ENCODE data around the gene CEP85.
"Not testable (repeated sequence)": the region's sequence is repeated elsewhere in the genome, so short reads cannot be mapped to it uniquely, and the experiment has no call there.

The CEP85 gene

DNA sequence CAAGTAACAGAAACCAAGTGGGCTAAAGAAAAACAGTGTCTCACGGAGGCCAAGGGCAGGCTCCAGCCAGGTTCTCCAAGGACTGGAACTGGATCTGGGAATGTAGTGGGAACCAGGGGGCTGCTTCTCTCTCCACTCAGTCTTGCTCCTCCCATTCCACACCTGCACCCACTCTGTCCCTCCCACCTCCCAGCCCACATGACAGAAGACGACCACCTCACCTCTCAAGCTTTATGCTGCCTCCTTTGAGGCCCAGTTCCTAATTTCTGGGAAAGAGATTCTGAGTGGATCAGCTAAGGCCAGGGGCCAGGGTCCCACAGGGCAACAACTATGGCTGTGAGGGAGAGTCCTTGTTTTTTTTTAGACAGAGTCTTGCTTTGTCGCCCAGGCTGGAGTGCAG, 18.8 kb upstream of the CEP85 start:
- no peak for DNase-seq (ENCODE audit: low read depth, low spot score)
- no peak overlapping the region for H3K4me3 ChIP-seq (ENCODE audit: low read depth, low read length)
- ChIA-PET CTCF (interaction anchor here (1.1 kb wide), 1 partner anchor 200 kb away, joined by 3 read pairs; no protein-coding TSS in a partner anchor), POLR2A (no interaction called here)
- TF ChIP-seq, protein P1, sequence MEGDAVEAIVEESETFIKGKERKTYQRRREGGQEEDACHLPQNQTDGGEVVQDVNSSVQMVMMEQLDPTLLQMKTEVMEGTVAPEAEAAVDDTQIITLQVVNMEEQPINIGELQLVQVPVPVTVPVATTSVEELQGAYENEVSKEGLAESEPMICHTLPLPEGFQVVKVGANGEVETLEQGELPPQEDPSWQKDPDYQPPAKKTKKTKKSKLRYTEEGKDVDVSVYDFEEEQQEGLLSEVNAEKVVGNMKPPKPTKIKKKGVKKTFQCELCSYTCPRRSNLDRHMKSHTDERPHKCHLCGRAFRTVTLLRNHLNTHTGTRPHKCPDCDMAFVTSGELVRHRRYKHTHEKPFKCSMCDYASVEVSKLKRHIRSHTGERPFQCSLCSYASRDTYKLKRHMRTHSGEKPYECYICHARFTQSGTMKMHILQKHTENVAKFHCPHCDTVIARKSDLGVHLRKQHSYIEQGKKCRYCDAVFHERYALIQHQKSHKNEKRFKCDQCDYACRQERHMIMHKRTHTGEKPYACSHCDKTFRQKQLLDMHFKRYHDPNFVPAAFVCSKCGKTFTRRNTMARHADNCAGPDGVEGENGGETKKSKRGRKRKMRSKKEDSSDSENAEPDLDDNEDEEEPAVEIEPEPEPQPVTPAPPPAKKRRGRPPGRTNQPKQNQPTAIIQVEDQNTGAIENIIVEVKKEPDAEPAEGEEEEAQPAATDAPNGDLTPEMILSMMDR (IDR thresholded peaks at IDR 0.05; ENCODE audit: insufficient read depth, low read length, missing control alignments) = no peak

DNA sequence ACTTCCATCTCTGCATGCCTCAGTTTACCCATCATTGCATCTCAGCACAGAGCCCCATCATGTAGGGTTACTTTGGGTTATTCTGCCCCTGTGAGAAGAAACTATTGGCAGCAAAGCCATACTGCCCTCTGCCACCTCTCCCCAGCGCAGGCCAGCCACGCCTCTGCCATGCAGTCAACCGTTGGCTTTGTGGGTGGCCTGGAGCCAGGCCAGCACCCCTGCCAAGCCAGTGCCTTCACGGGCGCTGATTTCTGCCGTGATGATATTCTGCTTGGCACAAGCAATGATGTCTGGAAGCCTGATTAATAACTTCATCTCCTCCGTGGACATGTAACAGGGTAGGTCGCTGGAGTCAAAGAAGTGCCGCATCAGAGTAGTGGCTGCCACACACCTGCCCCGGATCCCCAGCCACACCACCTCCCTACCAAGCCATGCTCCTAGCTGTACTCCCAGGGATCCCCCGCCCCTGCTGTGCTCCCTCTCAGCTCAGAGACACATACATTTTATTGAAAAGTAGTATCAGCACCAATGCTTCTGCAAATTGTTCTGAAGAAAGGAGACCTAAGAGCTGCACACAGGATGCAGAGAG, 15.0 kb upstream of the CEP85 start:
- ChIA-PET POLR2A (no interaction called here), CTCF (no interaction called here)
- H3K4me3 ChIP-seq (ENCODE audit: low read depth, low read length) = no peak overlapping the region
- no peak for DNase-seq (ENCODE audit: low read depth, low spot score)
- TF ChIP-seq, protein P1 (IDR thresholded peaks at IDR 0.05; ENCODE audit: insufficient read depth, low read length, missing control alignments) = no peak

DNA sequence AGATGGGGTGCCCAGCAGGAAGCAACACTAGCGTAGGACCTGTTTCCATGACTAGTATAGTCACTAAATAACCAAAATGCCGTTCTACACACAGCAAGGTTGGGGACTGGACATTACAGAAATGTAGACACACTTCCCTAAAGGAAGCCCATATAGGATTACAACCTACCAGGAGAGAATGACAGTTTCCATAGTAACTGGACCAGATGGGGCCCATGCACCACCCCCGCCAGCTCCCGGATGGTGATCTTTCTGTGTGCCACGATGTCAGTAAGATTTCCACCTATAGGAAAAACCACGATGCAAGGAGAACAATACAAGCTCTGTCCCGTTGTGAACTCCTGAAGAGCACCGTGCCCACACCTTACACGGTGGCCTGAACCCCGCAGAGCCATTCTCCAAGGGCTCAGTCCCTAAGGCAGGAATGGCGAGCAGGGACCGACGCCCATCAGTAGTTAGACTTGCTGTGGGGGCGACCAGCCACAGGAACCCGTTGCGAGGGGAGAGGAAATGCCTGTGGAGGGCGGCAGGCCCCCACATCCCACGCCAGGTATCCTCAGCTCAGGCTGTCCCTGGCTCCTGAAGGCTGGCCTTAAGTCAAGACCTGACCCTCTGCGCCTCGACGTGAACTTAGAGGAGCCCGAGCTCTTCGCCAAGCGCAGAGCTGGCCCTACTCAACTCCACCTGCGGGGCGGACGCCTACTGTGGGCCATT, 13.6 kb upstream of the CEP85 start:
- POLR2A ChIA-PET = no interaction called here

DNA sequence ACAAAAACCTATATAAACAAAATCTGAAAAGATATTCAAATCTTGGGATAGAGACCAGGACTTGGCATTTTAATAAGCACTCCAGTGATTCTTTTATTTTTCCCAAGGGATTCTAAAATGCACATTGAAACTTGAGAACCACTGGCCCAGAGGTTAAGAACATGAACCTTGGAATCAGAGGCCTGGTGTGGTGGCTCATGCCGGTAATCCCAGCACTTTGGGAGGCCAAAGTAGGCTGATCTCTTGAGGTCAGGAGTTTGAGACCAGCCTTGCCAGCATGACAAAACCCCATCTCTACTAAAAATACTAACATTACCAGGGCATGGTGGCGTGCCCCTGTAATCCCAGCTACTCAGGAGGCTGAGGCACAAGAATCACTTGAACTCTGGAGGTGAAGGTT, 12.9 kb upstream of the CEP85 start:
- no peak for DNase-seq (ENCODE audit: low read depth, low spot score)
- POLR2A ChIA-PET = no interaction called here
- no peak overlapping the region for H3K4me3 ChIP-seq (ENCODE audit: low read depth, low read length)
- CTCF ChIA-PET = interaction anchor here (3.7 kb wide), 1 partner anchor 11 kb away, joined by 27 read pairs; the partner anchor contains the start of gene CEP85
- TF ChIP-seq, protein P1 (IDR thresholded peaks at IDR 0.05; ENCODE audit: insufficient read depth, low read length, missing control alignments) = no peak

More for the DNA sequence above, 13.6 kb upstream of the CEP85 start:
- no peak overlapping the region for H3K4me3 ChIP-seq (ENCODE audit: low read depth, low read length)
- DNase-seq (ENCODE audit: low read depth, low spot score) = no peak
- TF ChIP-seq, protein P1 (IDR thresholded peaks at IDR 0.05; ENCODE audit: insufficient read depth, low read length, missing control alignments) = no peak
- CTCF ChIA-PET = interaction anchor here (0.7 to 3.7 kb wide), 2 partner anchors 12 to 76 kb away, joined by 3 to 27 read pairs; partner anchors contain the start of gene CEP85

DNA sequence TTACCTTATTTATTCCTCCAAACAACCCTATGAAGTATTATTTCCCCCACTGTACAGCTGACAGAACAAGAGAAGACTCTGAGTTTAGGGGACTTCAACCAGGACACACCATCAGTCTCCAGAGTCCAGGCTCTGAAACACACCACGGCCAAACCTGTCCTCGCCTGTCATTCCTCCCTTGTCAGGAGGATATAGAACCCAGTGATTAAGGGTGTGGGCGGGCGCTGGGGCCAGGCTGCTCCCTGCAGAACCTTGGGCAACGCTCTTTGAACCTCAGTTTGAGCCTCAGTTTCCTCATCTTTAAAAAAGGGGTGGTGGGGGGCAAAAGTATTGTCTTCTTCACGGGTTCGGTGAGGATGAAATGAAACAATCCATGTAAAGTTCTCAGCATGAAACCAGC, 9.4 kb upstream of the CEP85 start:
- no peak overlapping the region for H3K4me3 ChIP-seq (ENCODE audit: low read depth, low read length)
- ChIA-PET POLR2A (no interaction called here), CTCF (interaction anchor here (1.6 kb wide), 1 partner anchor 9 kb away, joined by 6 read pairs; the partner anchor contains the start of gene CEP85)
- TF ChIP-seq, protein P1 (IDR thresholded peaks at IDR 0.05; ENCODE audit: insufficient read depth, low read length, missing control alignments) = no peak
- no peak for DNase-seq (ENCODE audit: low read depth, low spot score)

DNA sequence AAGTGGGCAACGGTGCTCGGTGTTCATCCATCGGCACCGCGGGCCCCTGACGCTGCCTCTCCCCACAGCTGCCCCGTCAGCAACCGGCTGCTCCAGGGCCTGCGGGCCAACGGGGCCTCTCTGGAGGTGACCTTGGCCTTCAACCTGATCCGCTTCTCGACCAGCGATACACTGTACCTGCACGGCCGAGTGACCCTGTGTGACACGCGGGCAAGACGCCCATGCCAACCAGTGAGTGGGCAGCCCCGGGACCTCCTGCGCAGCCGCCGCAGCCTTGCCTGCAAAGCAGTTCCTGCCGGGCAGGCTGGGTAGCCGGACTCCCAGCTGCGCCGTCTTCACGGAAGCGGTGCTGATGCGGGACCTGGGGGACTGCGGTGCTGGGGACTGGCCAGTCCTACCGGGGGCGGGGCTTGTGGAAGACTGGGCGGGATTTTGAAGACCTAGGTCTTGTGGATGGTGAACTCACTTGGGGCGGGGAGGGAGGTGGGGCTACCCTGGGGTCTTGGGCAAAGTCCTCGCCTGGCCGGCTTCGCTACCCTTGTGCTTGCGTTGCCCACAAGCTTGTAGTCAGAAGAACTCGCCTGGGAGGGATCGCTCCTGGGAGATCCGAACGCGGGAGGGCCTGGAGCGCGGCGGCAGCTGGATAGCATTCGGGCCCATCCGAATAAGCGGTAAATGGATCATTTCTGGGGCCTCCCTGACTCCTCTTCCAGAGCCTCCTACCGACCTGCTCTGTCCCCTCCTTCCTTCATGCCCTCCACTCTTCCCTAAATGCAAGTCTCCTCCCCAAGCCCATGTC, 8.8 kb upstream of the CEP85 start:
- TF ChIP-seq, protein P1 (IDR thresholded peaks at IDR 0.05; ENCODE audit: insufficient read depth, low read length, missing control alignments) = no peak
- ChIA-PET CTCF (interaction anchor here (1.6 kb wide), 1 partner anchor 8 kb away, joined by 6 read pairs; the partner anchor contains the start of gene CEP85), POLR2A (no interaction called here)
- peak overlapping the region; percentile 55 for H3K4me3 ChIP-seq (ENCODE audit: low read depth, low read length)
- DNase-seq (ENCODE audit: low read depth, low spot score) = no peak

DNA sequence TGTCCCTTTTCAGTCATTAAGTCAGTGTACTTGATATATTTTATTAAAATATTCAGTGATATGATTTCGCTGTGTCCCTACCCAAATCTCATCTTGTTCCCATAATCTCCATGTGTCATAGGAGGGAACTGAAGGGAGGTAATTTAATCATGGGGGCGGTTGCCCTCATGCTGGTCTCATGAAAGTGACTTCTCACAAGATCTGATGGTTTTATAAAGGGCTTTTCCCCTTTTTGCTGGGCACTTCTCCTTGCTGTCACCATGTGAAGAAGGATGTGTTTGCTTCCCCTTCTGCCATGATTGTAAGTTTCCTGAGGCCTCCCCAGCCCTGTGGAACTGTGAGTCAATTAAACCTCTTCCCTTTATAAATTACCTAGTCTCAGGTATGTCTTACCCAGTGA, 3.3 kb upstream of the CEP85 start:
- H3K4me3 ChIP-seq (ENCODE audit: low read depth, low read length); POLR2A ChIA-PET; DNase-seq (ENCODE audit: low read depth, low spot score): not testable (repeated sequence)
- CTCF ChIA-PET = interaction anchor here (1.0 to 4.3 kb wide), 6 partner anchors 9 to 66 kb away, joined by 3 to 27 read pairs (median 5); no protein-coding TSS in a partner anchor

All from AG04449 (cell line).